ENCODE results near the gene WNT16. TPM values are rescaled to one million over a fixed set of nuclear protein-coding genes. Genes with fewer than 3 reads are reported as not detected.

The WNT16 gene
- total RNA-seq, 3 donors from 2014 or later, result 0.15 TPM; not detected in 2

GRCh38 chr7:121369462-121369861, 40.7 kb downstream of the WNT16 start:
- Histone ChIP-seq H3K27ac (peak overlapping the region in 1 of 2 donors; percentile 36), H3K4me3 (no peak overlapping the region), H3K36me3 (no peaks in the 10 kb centered on the region), H3K27me3 (no peaks in the 10 kb centered on the region), H3K9me3 (no peaks in the 10 kb centered on the region), H3K4me1 (no peaks in the 10 kb centered on the region)
- no peak for DNase-seq (ENCODE audit: low spot score in 2 of 2)
- TF ChIP-seq, protein P1, sequence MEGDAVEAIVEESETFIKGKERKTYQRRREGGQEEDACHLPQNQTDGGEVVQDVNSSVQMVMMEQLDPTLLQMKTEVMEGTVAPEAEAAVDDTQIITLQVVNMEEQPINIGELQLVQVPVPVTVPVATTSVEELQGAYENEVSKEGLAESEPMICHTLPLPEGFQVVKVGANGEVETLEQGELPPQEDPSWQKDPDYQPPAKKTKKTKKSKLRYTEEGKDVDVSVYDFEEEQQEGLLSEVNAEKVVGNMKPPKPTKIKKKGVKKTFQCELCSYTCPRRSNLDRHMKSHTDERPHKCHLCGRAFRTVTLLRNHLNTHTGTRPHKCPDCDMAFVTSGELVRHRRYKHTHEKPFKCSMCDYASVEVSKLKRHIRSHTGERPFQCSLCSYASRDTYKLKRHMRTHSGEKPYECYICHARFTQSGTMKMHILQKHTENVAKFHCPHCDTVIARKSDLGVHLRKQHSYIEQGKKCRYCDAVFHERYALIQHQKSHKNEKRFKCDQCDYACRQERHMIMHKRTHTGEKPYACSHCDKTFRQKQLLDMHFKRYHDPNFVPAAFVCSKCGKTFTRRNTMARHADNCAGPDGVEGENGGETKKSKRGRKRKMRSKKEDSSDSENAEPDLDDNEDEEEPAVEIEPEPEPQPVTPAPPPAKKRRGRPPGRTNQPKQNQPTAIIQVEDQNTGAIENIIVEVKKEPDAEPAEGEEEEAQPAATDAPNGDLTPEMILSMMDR (IDR thresholded peaks at IDR 0.05), result no peak
- TF ChIP-seq POLR2A (IDR thresholded peaks at IDR 0.05), result no peak
- TF ChIP-seq POLR2AphosphoS5 (IDR thresholded peaks at IDR 0.05), result no peak
- intact Hi-C loops (cut with DNase I; ENCODE audit: low total_unique reads), result loop anchor here (5.0 kb wide), 1 partner anchor 183 kb away; no protein-coding TSS in a partner anchor

GRCh38 chr7:121371367-121371766, 42.6 kb downstream of the WNT16 start:
- no peak for DNase-seq (ENCODE audit: low spot score in 2 of 2)
- H3K4me1 ChIP-seq, result no peaks in the 10 kb centered on the region
- no peaks in the 10 kb centered on the region for H3K27me3 ChIP-seq
- H3K36me3 ChIP-seq, result no peaks in the 10 kb centered on the region
- H3K4me3 ChIP-seq, result no peak overlapping the region
- H3K9me3 ChIP-seq, result no peaks in the 10 kb centered on the region
- TF ChIP-seq, protein P1 (IDR thresholded peaks at IDR 0.05), result no peak
- TF ChIP-seq POLR2A (IDR thresholded peaks at IDR 0.05) (no peak), POLR2AphosphoS5 (IDR thresholded peaks at IDR 0.05) (no peak)
- H3K27ac ChIP-seq, result no peak overlapping the region
- intact Hi-C loops (cut with DNase I; ENCODE audit: low total_unique reads), result no loop called here

DNA sequence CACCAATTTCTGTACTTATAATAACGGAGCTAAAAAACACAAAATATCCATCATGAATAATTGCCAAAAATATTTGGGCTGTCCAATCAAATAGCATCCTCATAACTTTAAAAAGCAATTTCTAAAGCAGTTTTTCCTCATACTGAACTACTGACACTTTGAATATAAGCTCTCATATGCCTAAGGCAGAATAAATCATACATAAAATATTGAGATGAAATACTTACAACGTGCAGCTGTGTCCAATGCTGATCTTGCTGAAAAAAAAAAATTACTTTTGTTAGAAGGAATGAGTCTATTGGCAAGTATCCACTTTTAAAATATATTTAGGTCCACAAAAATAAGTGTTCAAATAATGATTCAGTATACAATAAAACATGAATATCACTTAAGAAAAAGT, 43.1 kb downstream of the WNT16 start:
- H3K27me3 ChIP-seq, result no peaks in the 10 kb centered on the region
- H3K4me3 ChIP-seq, result no peak overlapping the region
- no peak for DNase-seq (ENCODE audit: low spot score in 2 of 2)
- no peak overlapping the region for H3K27ac ChIP-seq
- TF ChIP-seq POLR2AphosphoS5 (IDR thresholded peaks at IDR 0.05), result no peak
- no peak for TF ChIP-seq POLR2A (IDR thresholded peaks at IDR 0.05)
- TF ChIP-seq, protein P1 (IDR thresholded peaks at IDR 0.05), result no peak
- intact Hi-C loops (cut with DNase I; ENCODE audit: low total_unique reads), result no loop called here
- no peaks in the 10 kb centered on the region for H3K36me3 ChIP-seq
- no peaks in the 10 kb centered on the region for H3K9me3 ChIP-seq
- no peaks in the 10 kb centered on the region for H3K4me1 ChIP-seq

GRCh38 chr7:121372376-121373010, 43.7 kb downstream of the WNT16 start:
- no peak overlapping the region for H3K27ac ChIP-seq
- no peaks in the 10 kb centered on the region for H3K27me3 ChIP-seq
- no peak for DNase-seq (ENCODE audit: low spot score in 2 of 2)
- intact Hi-C loops (cut with DNase I; ENCODE audit: low total_unique reads), result no loop called here
- H3K4me3 ChIP-seq, result no peak overlapping the region
- no peaks in the 10 kb centered on the region for H3K9me3 ChIP-seq
- TF ChIP-seq, protein P1 (IDR thresholded peaks at IDR 0.05), result no peak
- TF ChIP-seq POLR2A (IDR thresholded peaks at IDR 0.05) (no peak), POLR2AphosphoS5 (IDR thresholded peaks at IDR 0.05) (no peak)
- H3K4me1 ChIP-seq, result no peaks in the 10 kb centered on the region
- no peaks in the 10 kb centered on the region for H3K36me3 ChIP-seq

GRCh38 chr7:121373177-121373576, 44.4 kb downstream of the WNT16 start:
- intact Hi-C loops (cut with DNase I; ENCODE audit: low total_unique reads), result no loop called here
- H3K27ac ChIP-seq, result no peak overlapping the region
- H3K36me3 ChIP-seq, result no peaks in the 10 kb centered on the region
- H3K9me3 ChIP-seq, result no peaks in the 10 kb centered on the region
- TF ChIP-seq POLR2AphosphoS5 (IDR thresholded peaks at IDR 0.05) (no peak), POLR2A (IDR thresholded peaks at IDR 0.05) (no peak)
- TF ChIP-seq, protein P1 (IDR thresholded peaks at IDR 0.05), result no peak
- H3K4me1 ChIP-seq, result no peaks in the 10 kb centered on the region
- DNase-seq (ENCODE audit: low spot score in 2 of 2), result no peak
- no peaks in the 10 kb centered on the region for H3K27me3 ChIP-seq
- no peak overlapping the region for H3K4me3 ChIP-seq

Data from breast epithelium (tissue), 4 donors.